Right lobe of liver (tissue), 6 donors: ENCODE data around the gene ACTN4. TPM values are rescaled to one million over a fixed set of nuclear protein-coding genes. Genes with fewer than 3 reads are reported as not detected.
"Not testable (repeated sequence)": the region's sequence is repeated elsewhere in the genome, so short reads cannot be mapped to it uniquely, and the experiment has no call there.

Experiments used
- ATAC-seq, 4 donors: fragments of 200-7000 bp; cut with Tn5 transposase; one replicate each; pipeline ENCODE4 v1.9.1; 2020; ENCODE audit warnings: mild to moderate bottlenecking in 4 of 4, moderate library complexity in 4 of 4
- DNase-seq, 3 donors: peaks; one replicate each; pipeline ENCODE4 v3.0.0-alpha.2; 2020
- H3K27ac ChIP-seq, 3 donors: fragments of 200-600 bp; one replicate each; pipeline ENCODE4 v1.8.0; 2022
- H3K27me3 ChIP-seq, 2 donors: fragments of 200-600 bp; one replicate each; pipeline ENCODE4 v1.8.0; 2022
- H3K36me3 ChIP-seq, 4 donors: fragments of 200-600 bp; sonication (generic) in 1 of 4; one replicate each; pipeline versions ENCODE4 v1.5.1 to v1.8.0; 2017 to 2022; ENCODE audit warnings: control low read depth in 1 of 4
- H3K4me1 ChIP-seq, 4 donors: fragments of 200-600 bp; sonication (generic) in 1 of 4; one replicate each; pipeline versions ENCODE4 v1.5.1 to v1.8.0; 2017 to 2022; ENCODE audit warnings: control low read depth in 1 of 4
- H3K4me3 ChIP-seq, 3 donors: fragments of 200-600 bp; one replicate each; pipeline ENCODE4 v1.8.0; 2022
- H3K9me3 ChIP-seq, 4 donors: fragments of 200-600 bp; sonication (generic) in 1 of 4; one replicate each; pipeline versions ENCODE4 v1.5.1 to v1.8.0; 2017 to 2022; ENCODE audit warnings: control low read depth in 1 of 4
- POLR2A ChIP-seq: fragments of 450-650 bp; IDR thresholded peaks from one replicate; pipeline ENCODE4 v1.6.1; 2017; ENCODE audit warnings: antibody characterized with exemption, mild to moderate bottlenecking
- WGBS: methylation state at CpG from one replicate; pipeline ENCODE4 v1.1.6; 2018; ENCODE audit warnings: low coverage, low lambda C conversion rate; ENCODE audit not compliant: insufficient coverage; ENCODE audit errors: missing lambda C conversion rate; 5-methylcytosine and 5-hydroxymethylcytosine counted together
- intact Hi-C, 2 donors: fragments of 100-400 bp; cut with DNase I; formaldehyde crosslinking; loops; one replicate each; pipeline versions ENCODE4 v1.11.2 to v1.14.1; 2022
- total RNA-seq, 6 experiments: library from RNA; depleted of rRNA in 2 of 6; stranded (reverse); fragments of >200 nt in 2 of 6; fragmentation: NEBNext Ultra II Directional in 3 of 6; extraction: Animal tissue kit (Norgen Biotek cat#: 25700) in 3 of 6; gene quantifications; one replicate each; pipeline versions ENCODE4 v1.1.0 to v1.2.4, GENCODE V29; 2016 to 2023
- TF ChIP-seq, protein P1 (sequence below), 4 donors: fragments of 200-600 bp in 3 of 4; fragments of 450-650 bp in 1 of 4; IDR thresholded peaks; one replicate each; pipeline versions ENCODE4 v1.5.1 to v1.8.0; 2016 to 2022; ENCODE audit warnings: antibody characterized with exemption in 4 of 4, mild to moderate bottlenecking in 2 of 4
- donor health status: DM: no; HTN: yes; CAD: no.
- donor health status: DM: no; HTN: no; CAD: no.
- donor health status: DM: no; HTN: no; CAD: no.
- donor health status: DM: no; HTN: yes; CAD: no.
- donor health status: DM: no; HTN: yes; CAD: no.

The ACTN4 gene
- total RNA-seq, 6 experiments from 2014 or later, result 142 to 306 (median 201) TPM

DNA sequence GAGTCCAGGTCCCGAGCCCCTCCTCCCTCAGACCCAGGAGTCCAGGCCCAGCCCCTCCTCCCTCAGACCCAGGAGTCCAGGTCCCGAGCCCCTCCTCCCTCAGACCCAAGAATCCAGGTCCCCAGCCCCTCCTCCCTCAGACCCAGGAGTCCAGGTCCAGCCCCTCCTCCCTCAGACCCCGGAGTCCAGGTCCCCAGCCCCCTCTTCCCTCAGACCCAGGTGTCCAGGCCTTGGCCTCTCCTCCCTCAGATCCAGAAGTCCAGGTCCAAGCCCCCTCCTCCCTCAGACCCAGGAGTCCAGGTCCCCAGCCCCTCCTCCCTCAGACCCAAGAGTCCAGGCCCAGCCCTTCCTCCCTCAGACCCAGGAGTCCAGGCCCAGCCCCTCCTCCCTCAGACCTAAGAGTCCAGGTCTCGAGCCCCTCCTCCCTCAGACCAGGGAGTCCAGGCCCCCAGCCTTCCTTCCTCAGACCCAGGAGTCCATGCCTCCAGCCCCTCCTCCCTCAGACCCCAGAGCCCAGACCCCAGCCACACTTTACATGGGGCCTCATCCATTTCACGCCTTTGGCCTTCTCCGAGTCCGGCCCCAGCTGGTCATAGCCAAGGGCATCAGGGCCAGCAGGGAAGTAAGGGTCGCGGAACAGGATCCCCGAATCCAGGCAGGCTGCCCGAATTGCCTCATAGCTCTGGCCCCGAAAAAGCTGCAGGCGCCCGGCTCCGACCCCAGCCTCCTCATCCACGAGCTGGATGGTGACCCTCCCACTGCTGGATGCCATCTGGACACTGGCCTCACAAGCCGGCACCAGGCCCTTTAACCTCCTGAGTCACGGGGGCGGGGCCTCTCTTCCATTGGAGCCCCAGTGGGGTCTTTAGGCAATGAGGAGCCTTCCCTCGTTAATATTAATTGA, 96.2 kb downstream of the ACTN4 start:
- DNase-seq (no peak), ATAC-seq (peak in 3 of 4 donors; percentile 17 to 47 (median 38))
- no peak for TF ChIP-seq POLR2A
- TF ChIP-seq, protein P1, sequence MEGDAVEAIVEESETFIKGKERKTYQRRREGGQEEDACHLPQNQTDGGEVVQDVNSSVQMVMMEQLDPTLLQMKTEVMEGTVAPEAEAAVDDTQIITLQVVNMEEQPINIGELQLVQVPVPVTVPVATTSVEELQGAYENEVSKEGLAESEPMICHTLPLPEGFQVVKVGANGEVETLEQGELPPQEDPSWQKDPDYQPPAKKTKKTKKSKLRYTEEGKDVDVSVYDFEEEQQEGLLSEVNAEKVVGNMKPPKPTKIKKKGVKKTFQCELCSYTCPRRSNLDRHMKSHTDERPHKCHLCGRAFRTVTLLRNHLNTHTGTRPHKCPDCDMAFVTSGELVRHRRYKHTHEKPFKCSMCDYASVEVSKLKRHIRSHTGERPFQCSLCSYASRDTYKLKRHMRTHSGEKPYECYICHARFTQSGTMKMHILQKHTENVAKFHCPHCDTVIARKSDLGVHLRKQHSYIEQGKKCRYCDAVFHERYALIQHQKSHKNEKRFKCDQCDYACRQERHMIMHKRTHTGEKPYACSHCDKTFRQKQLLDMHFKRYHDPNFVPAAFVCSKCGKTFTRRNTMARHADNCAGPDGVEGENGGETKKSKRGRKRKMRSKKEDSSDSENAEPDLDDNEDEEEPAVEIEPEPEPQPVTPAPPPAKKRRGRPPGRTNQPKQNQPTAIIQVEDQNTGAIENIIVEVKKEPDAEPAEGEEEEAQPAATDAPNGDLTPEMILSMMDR (IDR thresholded peaks at IDR 0.05), result no peak
- Histone ChIP-seq H3K27ac (no peak overlapping the region), H3K9me3 (no peaks in the 10 kb centered on the region), H3K4me1 (no peaks in the 10 kb centered on the region), H3K4me3 (no peak overlapping the region), H3K27me3 (no peaks in the 10 kb centered on the region), H3K36me3 (no peaks in the 10 kb centered on the region)
- intact Hi-C loops, result no loop called here
- 58% methylated on average over 8 of the region's 20 CpGs for WGBS

DNA sequence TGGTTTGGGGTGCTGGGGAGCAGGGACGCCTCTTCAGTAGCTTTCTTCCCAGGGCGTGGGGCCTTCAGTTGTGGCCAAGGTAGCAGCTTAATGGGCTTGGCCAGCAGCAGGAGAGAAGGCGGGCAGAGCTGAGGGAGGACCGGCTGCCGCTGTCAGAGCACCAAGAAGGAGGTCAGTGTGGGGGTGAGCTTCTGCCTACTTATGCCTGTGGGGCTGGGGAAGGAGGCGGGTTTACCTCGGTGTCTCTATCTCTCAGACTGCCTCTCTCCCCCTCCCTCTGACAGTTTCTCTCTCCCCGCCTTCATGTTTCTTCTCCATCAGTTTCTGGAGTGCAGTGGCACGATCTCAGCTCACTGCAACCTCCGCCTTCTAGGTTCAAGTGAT, 96.8 kb downstream of the ACTN4 start, which contains the start of gene CAPN12:
Gene CAPN12 (minus strand): TSS at position 177 of the 384 bp plus-strand sequence. CDS start 309 bp downstream, outside the sequence.
- no peaks in the 10 kb centered on the region for H3K4me1 ChIP-seq
- DNase-seq, result no peak
- peak in 1 of 4 donors; percentile 7 for ATAC-seq
- 93% methylated on average over 3 of the region's 10 CpGs for WGBS
- intact Hi-C loops, result no loop called here
- H3K9me3 ChIP-seq, result no peaks in the 10 kb centered on the region
- no peaks in the 10 kb centered on the region for H3K36me3 ChIP-seq
- H3K27me3 ChIP-seq, result no peaks in the 10 kb centered on the region
- H3K4me3 ChIP-seq, result no peak within 1 kb of the TSS
- TF ChIP-seq, protein P1 (IDR thresholded peaks at IDR 0.05), result no peak
- TF ChIP-seq POLR2A, result no peak
- no peak within 1 kb of the TSS for H3K27ac ChIP-seq

DNA sequence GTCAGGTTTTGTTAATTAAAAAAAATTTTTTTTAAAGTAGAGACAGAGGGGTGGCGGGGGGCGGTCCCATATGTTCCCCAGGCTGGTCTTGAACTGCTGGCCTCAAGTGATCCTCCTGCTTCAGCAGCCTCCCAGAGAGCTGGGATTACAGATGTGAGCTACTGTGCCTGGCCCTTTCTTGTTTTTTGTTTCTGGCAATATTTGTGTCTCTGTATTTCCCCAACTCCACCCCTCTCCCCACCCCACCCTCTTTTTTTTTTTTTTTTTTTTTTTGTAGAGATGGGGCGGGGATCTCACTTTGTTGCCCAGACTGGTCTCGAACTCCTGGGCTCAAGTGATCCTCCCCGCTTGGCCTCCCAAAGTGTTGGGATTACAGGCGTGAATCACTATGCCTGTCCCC, 97.4 kb downstream of the ACTN4 start:
- no peaks in the 10 kb centered on the region for H3K27me3 ChIP-seq
- H3K27ac ChIP-seq, result no peak overlapping the region
- intact Hi-C loops, result no loop called here
- H3K4me1 ChIP-seq, result no peaks in the 10 kb centered on the region
- DNase-seq (no peak), ATAC-seq (no peak)
- H3K36me3 ChIP-seq, result no peaks in the 10 kb centered on the region
- TF ChIP-seq POLR2A, result no peak
- TF ChIP-seq, protein P1 (IDR thresholded peaks at IDR 0.05), result no peak
- WGBS, result 90% methylated on average over 5 of the region's 6 CpGs
- H3K9me3 ChIP-seq, result no peaks in the 10 kb centered on the region
- H3K4me3 ChIP-seq, result no peak overlapping the region

DNA sequence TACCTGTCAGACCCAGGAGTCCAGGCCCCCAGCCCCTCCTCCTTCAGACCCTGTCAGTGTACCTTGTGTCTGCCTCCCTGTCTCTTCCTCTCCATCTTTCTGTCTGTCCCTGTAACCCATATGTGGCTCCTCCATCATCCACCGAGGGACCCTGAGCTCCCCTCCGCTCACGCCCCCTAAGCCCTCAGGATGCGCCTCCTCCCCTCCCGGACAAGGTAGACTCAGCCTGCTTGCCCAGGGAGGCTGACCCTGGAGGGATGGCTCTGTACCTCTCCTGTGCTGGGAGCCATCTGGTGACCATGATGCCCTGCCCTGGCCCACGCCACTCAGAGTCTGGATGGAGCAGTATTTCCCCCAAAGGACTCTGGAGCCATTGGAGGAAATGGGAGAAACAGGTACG, 97.9 kb downstream of the ACTN4 start:
- Histone ChIP-seq H3K4me3 (no peak overlapping the region), H3K4me1 (no peaks in the 10 kb centered on the region), H3K27ac (no peak overlapping the region), H3K27me3 (no peaks in the 10 kb centered on the region), H3K9me3 (no peaks in the 10 kb centered on the region), H3K36me3 (no peaks in the 10 kb centered on the region)
- WGBS, result 17% methylated on average over 1 of the region's 7 CpGs
- ATAC-seq (peak in 2 of 4 donors; percentile 18 to 21), DNase-seq (no peak)
- no peak for TF ChIP-seq POLR2A
- TF ChIP-seq, protein P1 (IDR thresholded peaks at IDR 0.05), result no peak
- intact Hi-C loops, result no loop called here

DNA sequence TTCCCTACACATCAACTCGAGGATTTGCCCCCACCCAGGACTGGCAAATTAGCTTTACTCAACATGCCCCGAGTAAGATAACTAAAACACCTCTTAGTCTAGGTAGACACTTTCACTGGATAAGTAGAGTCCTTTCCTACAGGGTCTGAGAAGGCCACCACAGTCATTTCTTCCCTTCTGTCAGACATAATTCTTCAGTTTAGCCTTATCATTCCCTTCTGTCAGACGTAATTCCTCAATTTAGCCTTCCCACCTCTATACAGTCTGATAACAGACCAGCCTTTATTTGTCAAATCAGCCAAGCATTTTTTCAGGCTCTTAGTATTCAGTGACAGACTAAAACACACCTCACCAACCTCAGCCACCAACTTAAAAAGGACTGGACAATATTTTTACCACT, 106.3 kb downstream of the ACTN4 start:
- H3K27ac ChIP-seq, H3K4me1 ChIP-seq, H3K27me3 ChIP-seq, H3K9me3 ChIP-seq, H3K36me3 ChIP-seq, ATAC-seq, intact Hi-C loops, DNase-seq, H3K4me3 ChIP-seq: not testable (repeated sequence)
- whole genome bisulfite sequencing, result 68% methylated on average over 3 of the region's 3 CpGs

DNA sequence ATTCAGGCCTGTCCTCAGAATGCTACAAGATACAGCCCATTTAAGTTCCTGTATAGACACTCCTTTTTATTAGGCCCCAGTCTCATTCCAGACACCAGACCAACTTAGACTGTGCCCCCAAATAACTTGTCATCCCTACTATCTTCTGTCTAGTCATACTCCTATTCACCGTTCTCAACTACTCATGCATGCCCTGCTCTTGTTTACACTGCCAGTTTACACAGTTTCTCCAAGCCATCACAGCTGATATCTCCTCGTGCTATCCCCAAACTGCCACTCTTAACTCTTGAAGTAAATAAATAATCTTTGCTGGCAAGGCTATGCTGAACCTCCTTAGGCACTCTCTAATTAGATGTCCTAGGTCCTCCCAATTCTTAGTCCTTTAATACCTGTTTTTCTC, 106.7 kb downstream of the ACTN4 start:
- H3K9me3 ChIP-seq, H3K4me3 ChIP-seq, ATAC-seq, intact Hi-C loops, H3K36me3 ChIP-seq, H3K27me3 ChIP-seq, H3K4me1 ChIP-seq, H3K27ac ChIP-seq, DNase-seq: not testable (repeated sequence)
- WGBS, result 33% methylated on average over 1 of the region's 2 CpGs
